Natural killer cell (primary cell): ENCODE measurements around the gene CDC14A. TPM values are rescaled to one million over a fixed set of nuclear protein-coding genes. Genes with fewer than 3 reads are reported as not detected.

Experiments
- ATAC-seq, 3 donors: fragments of 150-1000 bp in 2 of 3; fragments of 200-7000 bp in 1 of 3; cut with Tn5 transposase; 1 replicate in 1 of 3; 2 replicates in 2 of 3; pipeline ENCODE4 v1.10.0; 2021; ENCODE audit warnings: mild to moderate bottlenecking in 2 of 3, moderate library complexity in 2 of 3
- DNase-seq, 2 donors: peaks; one replicate each; pipeline versions ENCODE4 v3.0.0 to v3.0.0-alpha.2; 2013 to 2021; ENCODE audit warnings: mixed read lengths in 1 of 2
- H3K27ac ChIP-seq: one replicate; pipeline ENCODE4 v1.5.1; 2013; ENCODE audit warnings: mild to moderate bottlenecking, low read length
- H3K27me3 ChIP-seq: one replicate; pipeline ENCODE4 v1.6.1; 2013; ENCODE audit warnings: low read length; ENCODE audit not compliant: control insufficient read depth, insufficient read depth
- H3K36me3 ChIP-seq: one replicate; pipeline ENCODE4 v1.6.1; 2013; ENCODE audit warnings: low read length; ENCODE audit not compliant: control insufficient read depth, insufficient read depth
- H3K4me1 ChIP-seq: one replicate; pipeline ENCODE4 v1.6.1; 2013; ENCODE audit warnings: low read length; ENCODE audit not compliant: control insufficient read depth, insufficient read depth
- H3K4me3 ChIP-seq: one replicate; pipeline ENCODE4 v1.5.1; 2013; ENCODE audit warnings: low read length
- H3K9me3 ChIP-seq: one replicate; pipeline ENCODE4 v1.6.1; 2013; ENCODE audit warnings: low read length; ENCODE audit not compliant: control insufficient read depth, insufficient read depth
- H3K27ac Mint-ChIP-seq, 2 donors: one replicate each; pipeline ENCODE4 v1.8.0; 2022; ENCODE audit warnings: mild to moderate bottlenecking in 2 of 2, mixed read lengths in 2 of 2, moderate library complexity in 1 of 2
- H3K27me3 Mint-ChIP-seq, 2 donors: one replicate each; pipeline ENCODE4 v1.8.0; 2022; ENCODE audit warnings: low read depth in 2 of 2, mixed read lengths in 2 of 2
- H3K36me3 Mint-ChIP-seq: one replicate; pipeline ENCODE4 v1.8.0; 2022; ENCODE audit warnings: mixed read lengths
- H3K4me1 Mint-ChIP-seq, 2 donors: one replicate each; pipeline ENCODE4 v1.8.0; 2022; ENCODE audit warnings: mixed read lengths in 2 of 2
- H3K4me3 Mint-ChIP-seq: one replicate; pipeline ENCODE4 v1.8.0; 2022; ENCODE audit warnings: mild to moderate bottlenecking, moderate library complexity, mixed read lengths
- H3K9me3 Mint-ChIP-seq, 2 donors: one replicate each; pipeline ENCODE4 v1.8.0; 2022; ENCODE audit warnings: mixed read lengths in 2 of 2
- WGBS: methylation state at CpG from one replicate; pipeline ENCODE4 v1.1.7; 2013; ENCODE audit warnings: missing lambda C conversion rate; ENCODE audit not compliant: insufficient coverage; 5-methylcytosine and 5-hydroxymethylcytosine counted together
- intact Hi-C: fragments of 100-400 bp; cut with micrococcal nuclease; formaldehyde crosslinking; loops from one replicate; pipeline ENCODE4 v1.14.2; 2022
- total RNA-seq, 4 donors: library from RNA; stranded (reverse); fragments of 120-200 nt in 1 of 4; gene quantifications; one replicate each; pipeline versions ENCODE4 v1.2.3 to v1.2.4, GENCODE V29; 2013 to 2022
- TF ChIP-seq, protein P1 (sequence below): fragments of 200-600 bp; IDR thresholded peaks from one replicate; pipeline ENCODE4 v1.8.0; 2022; ENCODE audit warnings: antibody characterized with exemption

CDC14A gene
- total RNA-seq, 3 donors from 2014 or later (not counting 1 experiment from before 2014, with no cell fraction given), result 59.6 to 63.8 (median 60.1) TPM

GRCh38 chr1:100448366-100448765 is 96.1 kb downstream of the CDC14A start:
- H3K9me3 ChIP-seq, result no peaks in the 10 kb centered on the region
- peaks cover 20% of the 10 kb centered on the region for H3K4me1 ChIP-seq
- no peak for ATAC-seq
- no peaks in the 10 kb centered on the region for H3K27me3 ChIP-seq
- WGBS, result 100% methylated on average over 1 of the region's 1 CpG
- Mint-ChIP-seq H3K4me1 (peaks cover 32 to 36% of the 10 kb centered on the region in 2 donors), H3K4me3 (no peak overlapping the region), H3K27ac (peak overlapping the region; percentile 52 to 67), H3K27me3 (no peaks in the 10 kb centered on the region), H3K9me3 (no peaks in the 10 kb centered on the region), H3K36me3 (no peaks in the 10 kb centered on the region)
- peaks cover 13% of the 10 kb centered on the region for H3K36me3 ChIP-seq
- TF ChIP-seq, protein P1, sequence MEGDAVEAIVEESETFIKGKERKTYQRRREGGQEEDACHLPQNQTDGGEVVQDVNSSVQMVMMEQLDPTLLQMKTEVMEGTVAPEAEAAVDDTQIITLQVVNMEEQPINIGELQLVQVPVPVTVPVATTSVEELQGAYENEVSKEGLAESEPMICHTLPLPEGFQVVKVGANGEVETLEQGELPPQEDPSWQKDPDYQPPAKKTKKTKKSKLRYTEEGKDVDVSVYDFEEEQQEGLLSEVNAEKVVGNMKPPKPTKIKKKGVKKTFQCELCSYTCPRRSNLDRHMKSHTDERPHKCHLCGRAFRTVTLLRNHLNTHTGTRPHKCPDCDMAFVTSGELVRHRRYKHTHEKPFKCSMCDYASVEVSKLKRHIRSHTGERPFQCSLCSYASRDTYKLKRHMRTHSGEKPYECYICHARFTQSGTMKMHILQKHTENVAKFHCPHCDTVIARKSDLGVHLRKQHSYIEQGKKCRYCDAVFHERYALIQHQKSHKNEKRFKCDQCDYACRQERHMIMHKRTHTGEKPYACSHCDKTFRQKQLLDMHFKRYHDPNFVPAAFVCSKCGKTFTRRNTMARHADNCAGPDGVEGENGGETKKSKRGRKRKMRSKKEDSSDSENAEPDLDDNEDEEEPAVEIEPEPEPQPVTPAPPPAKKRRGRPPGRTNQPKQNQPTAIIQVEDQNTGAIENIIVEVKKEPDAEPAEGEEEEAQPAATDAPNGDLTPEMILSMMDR, result no peak
- no peak overlapping the region for H3K27ac ChIP-seq
- no peak overlapping the region for H3K4me3 ChIP-seq
- intact Hi-C loops, result no loop called here
- no peak for DNase-seq

DNA sequence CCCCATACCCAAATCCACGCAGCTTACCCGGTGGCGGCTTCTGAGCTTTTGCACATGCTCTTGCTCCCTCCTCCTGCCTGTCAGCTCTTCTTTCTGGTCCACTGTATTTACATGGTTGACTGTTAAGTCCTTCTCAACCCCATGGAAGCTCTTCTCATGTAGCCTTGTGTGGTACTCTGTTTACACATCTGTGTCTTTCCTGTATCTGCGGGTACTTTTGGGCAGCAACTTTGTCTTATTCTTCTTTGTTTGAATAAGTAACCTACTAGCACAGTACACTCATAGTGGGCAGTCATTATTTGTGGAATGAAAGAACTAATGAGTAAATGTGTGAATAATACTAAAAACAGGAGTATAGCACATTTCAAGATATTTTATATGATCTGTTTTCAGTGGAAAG is 97.2 kb downstream of the CDC14A start:
- whole genome bisulfite sequencing, result 80% methylated on average over 4 of the region's 4 CpGs
- DNase-seq, result no peak
- H3K9me3 Mint-ChIP-seq, result no peaks in the 10 kb centered on the region
- TF ChIP-seq, protein P1, result no peak
- Histone ChIP-seq H3K27ac (peak overlapping the region; percentile 9), H3K36me3 (peaks cover 16% of the 10 kb centered on the region), H3K9me3 (no peaks in the 10 kb centered on the region), H3K4me1 (peaks cover 13% of the 10 kb centered on the region), H3K4me3 (no peak overlapping the region), H3K27me3 (no peaks in the 10 kb centered on the region)
- peak overlapping the region; percentile 52 to 67 for H3K27ac Mint-ChIP-seq
- H3K4me3 Mint-ChIP-seq, result no peak overlapping the region
- no peaks in the 10 kb centered on the region for H3K27me3 Mint-ChIP-seq
- H3K36me3 Mint-ChIP-seq, result no peaks in the 10 kb centered on the region
- intact Hi-C loops, result no loop called here
- ATAC-seq, result no peak
- peaks cover 22 to 26% of the 10 kb centered on the region in 2 donors for H3K4me1 Mint-ChIP-seq

GRCh38 chr1:100452641-100453040 is 100.3 kb downstream of the CDC14A start:
- TF ChIP-seq, protein P1, result no peak
- Mint-ChIP-seq H3K27me3 (no peaks in the 10 kb centered on the region), H3K9me3 (no peaks in the 10 kb centered on the region), H3K4me1 (peaks cover 5 to 8% of the 10 kb centered on the region in 2 donors), H3K27ac (peak overlapping the region; percentile 56 to 75), H3K36me3 (no peaks in the 10 kb centered on the region), H3K4me3 (no peak overlapping the region)
- H3K36me3 ChIP-seq, result peaks cover 20% of the 10 kb centered on the region
- no peaks in the 10 kb centered on the region for H3K27me3 ChIP-seq
- ATAC-seq, result peak; percentile 83 to 86 (median 84)
- peak overlapping the region; percentile 62 for H3K27ac ChIP-seq
- DNase-seq, result peak in 1 of 2 donors; percentile 83
- no peak overlapping the region for H3K4me3 ChIP-seq
- no peaks in the 10 kb centered on the region for H3K9me3 ChIP-seq
- WGBS, result no CpG with 5 or more reads among the region's 1 CpG
- peaks cover 9% of the 10 kb centered on the region for H3K4me1 ChIP-seq
- intact Hi-C loops, result no loop called here

DNA sequence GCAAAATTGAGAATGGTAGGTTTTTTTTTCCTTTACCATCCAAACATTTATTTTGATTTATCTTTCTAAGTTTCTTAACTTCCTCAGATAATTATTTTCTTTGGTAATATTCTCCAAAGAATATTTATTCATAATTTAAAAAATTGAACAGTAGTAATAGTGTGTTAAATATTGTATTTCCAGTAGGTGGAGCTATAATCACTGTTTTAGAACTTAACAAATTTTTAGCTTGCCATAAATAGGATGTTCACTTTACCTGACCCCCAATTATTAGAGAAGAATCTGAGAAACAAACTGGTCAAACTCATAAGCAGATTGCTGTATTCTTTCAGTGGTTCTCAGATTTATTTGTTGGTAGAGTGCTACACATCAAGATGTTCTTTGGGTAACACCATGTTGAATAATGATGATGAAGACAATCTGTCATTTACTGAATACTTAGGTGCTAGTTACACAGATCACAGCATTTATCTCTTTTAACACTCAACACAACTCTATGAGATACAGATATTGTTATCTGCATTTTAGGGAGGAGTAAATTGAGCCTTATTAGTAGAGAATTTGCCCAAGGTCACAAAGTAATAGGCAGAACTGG is 103.3 kb downstream of the CDC14A start:
- Mint-ChIP-seq H3K4me3 (no peak overlapping the region), H3K36me3 (no peaks in the 10 kb centered on the region), H3K4me1 (peaks cover 12 to 24% of the 10 kb centered on the region in 2 donors), H3K27me3 (no peaks in the 10 kb centered on the region), H3K27ac (no peak overlapping the region), H3K9me3 (no peaks in the 10 kb centered on the region)
- intact Hi-C loops, result loop anchor here (5.0 kb wide), 2 partner anchors 103 to 178 kb away; partner anchors contain the start of gene CDC14A
- Histone ChIP-seq H3K27me3 (no peaks in the 10 kb centered on the region), H3K27ac (no peak overlapping the region), H3K36me3 (peaks cover 17% of the 10 kb centered on the region), H3K9me3 (no peaks in the 10 kb centered on the region), H3K4me1 (peaks cover 9% of the 10 kb centered on the region), H3K4me3 (no peak overlapping the region)
- ATAC-seq, result peak in 2 of 3 donors; percentile 36 to 50
- TF ChIP-seq, protein P1, result peak; percentile 76
- DNase-seq, result peak in 1 of 2 donors; percentile 45
